SK-N-MC (cell line): ENCODE measurements around the gene EPB41.
"Not testable (repeated sequence)": the region's sequence is repeated elsewhere in the genome, so short reads cannot be mapped to it uniquely, and the experiment has no call there.

Source experiments
- EZH2 ChIP-seq: fragments of 200-600 bp; sonication (generic); IDR thresholded peaks from one replicate; pipeline ENCODE4 v1.6.1; 2017; ENCODE audit warnings: antibody characterized with exemption
- FOXP2 ChIP-seq: optimal IDR thresholded peaks from 2 replicates; pipeline ENCODE3; 2011; ENCODE audit warnings: mild to moderate bottlenecking, moderate library complexity; ENCODE audit not compliant: insufficient read depth; ENCODE audit errors: extremely low read length, control extremely low read depth
- POLR2AphosphoS5 ChIP-seq: IDR thresholded peaks from 2 replicates; pipeline ENCODE4 v1.6.1; 2012; ENCODE audit warnings: mild to moderate bottlenecking, low read depth, low read length, borderline replicate concordance

- not testable (repeated sequence) for TF ChIP-seq POLR2AphosphoS5, EZH2, FOXP2
Observed at GRCh38 chr1:28875134-28875533, 39.2 kb upstream of the EPB41 start.
